Peyer's patch (tissue), 4 donors: ENCODE results near the gene MX1. TPM values are rescaled to one million over a fixed set of nuclear protein-coding genes. Genes with fewer than 3 reads are reported as not detected.

ENCODE experiments used
- DNase-seq, 3 donors: peaks; one replicate each; pipeline ENCODE4 v3.0.0-alpha.2; 2017 to 2019
- H3K27ac ChIP-seq, 4 donors: fragments of 200-600 bp; sonication (generic); one replicate each; pipeline ENCODE4 v1.5.1; 2016 to 2019
- H3K27me3 ChIP-seq, 2 donors: fragments of 200-600 bp; sonication (generic); one replicate each; pipeline ENCODE4 v1.5.1; 2019
- H3K36me3 ChIP-seq, 3 donors: fragments of 200-600 bp; sonication (generic); one replicate each; pipeline ENCODE4 v1.5.1; 2016 to 2019
- H3K4me1 ChIP-seq, 4 donors: fragments of 200-600 bp; sonication (generic); one replicate each; pipeline ENCODE4 v1.5.1; 2016 to 2019
- H3K4me3 ChIP-seq, 4 donors: fragments of 200-600 bp; sonication (generic); 1 replicate in 3 of 4; 2 replicates in 1 of 4; pipeline ENCODE4 v1.5.1; 2016 to 2019; ENCODE audit warnings: mild to moderate bottlenecking in 1 of 4
- H3K9me3 ChIP-seq, 4 donors: fragments of 200-600 bp; sonication (generic); one replicate each; pipeline ENCODE4 v1.5.1; 2016 to 2019; ENCODE audit warnings: mild to moderate bottlenecking in 1 of 4
- POLR2A ChIP-seq, 2 donors: fragments of 450-650 bp; IDR thresholded peaks; one replicate each; pipeline ENCODE4 v1.5.1; 2017; ENCODE audit warnings: antibody characterized with exemption in 2 of 2, mild to moderate bottlenecking in 2 of 2, moderate library complexity in 2 of 2
- total RNA-seq, 4 donors: library from RNA; depleted of rRNA; stranded (reverse); fragments of >200 nt; gene quantifications; one replicate each; pipeline ENCODE4 v1.1.0, GENCODE V29; 2016
- TF ChIP-seq, protein P1 (sequence below), 6 experiments: fragments of 450-650 bp in 4 of 6; fragments of 200-600 bp in 2 of 6; sonication (generic) in 1 of 6; IDR thresholded peaks; one replicate each; pipeline ENCODE4 v1.5.1; 2017 to 2019; ENCODE audit warnings: antibody characterized with exemption in 6 of 6, mild to moderate bottlenecking in 3 of 6, moderate library complexity in 1 of 6

The MX1 gene
- total RNA-seq, 4 donors from 2014 or later: 52.4 to 109 (median 78.9) TPM

DNA sequence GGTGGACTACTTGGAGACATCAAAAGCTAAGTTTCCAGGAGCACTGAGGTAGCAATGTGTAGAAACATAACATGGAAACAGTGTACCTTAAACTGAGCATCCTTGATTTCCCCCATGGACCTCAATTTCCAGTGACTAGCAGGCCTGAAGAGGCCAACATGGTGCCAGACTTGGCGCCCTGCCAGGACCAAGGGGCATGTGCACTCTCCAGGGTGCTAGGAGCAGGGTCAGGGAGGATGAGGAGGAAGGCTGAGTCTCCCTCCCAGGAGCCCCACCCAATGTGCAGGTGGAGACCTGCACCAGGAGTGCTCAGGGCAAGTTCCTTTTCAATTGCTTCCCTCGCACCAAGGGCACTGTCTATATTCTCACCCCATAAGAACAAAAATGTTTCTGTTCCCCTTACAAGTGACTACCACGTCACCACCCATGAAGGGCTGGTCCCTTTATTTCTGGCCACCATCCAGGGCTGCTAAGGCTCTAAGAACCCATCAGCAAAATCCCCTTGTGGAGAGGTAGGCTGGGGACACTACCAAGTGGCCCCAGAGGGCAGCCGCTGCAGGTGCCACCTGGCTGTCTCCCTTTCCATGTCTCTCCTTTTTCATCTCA, 39.2 kb downstream of the MX1 start:
- H3K36me3 ChIP-seq: peaks cover 0 to 56% (median 0%) of the 10 kb centered on the region in 3 donors
- H3K9me3 ChIP-seq: no peaks in the 10 kb centered on the region
- H3K27ac ChIP-seq: no peak overlapping the region
- H3K4me3 ChIP-seq: no peak overlapping the region
- DNase-seq: peak in 2 of 3 donors; percentile 45 to 47
- no peak for TF ChIP-seq POLR2A (IDR thresholded peaks at IDR 0.05)
- TF ChIP-seq, protein P1, sequence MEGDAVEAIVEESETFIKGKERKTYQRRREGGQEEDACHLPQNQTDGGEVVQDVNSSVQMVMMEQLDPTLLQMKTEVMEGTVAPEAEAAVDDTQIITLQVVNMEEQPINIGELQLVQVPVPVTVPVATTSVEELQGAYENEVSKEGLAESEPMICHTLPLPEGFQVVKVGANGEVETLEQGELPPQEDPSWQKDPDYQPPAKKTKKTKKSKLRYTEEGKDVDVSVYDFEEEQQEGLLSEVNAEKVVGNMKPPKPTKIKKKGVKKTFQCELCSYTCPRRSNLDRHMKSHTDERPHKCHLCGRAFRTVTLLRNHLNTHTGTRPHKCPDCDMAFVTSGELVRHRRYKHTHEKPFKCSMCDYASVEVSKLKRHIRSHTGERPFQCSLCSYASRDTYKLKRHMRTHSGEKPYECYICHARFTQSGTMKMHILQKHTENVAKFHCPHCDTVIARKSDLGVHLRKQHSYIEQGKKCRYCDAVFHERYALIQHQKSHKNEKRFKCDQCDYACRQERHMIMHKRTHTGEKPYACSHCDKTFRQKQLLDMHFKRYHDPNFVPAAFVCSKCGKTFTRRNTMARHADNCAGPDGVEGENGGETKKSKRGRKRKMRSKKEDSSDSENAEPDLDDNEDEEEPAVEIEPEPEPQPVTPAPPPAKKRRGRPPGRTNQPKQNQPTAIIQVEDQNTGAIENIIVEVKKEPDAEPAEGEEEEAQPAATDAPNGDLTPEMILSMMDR (IDR thresholded peaks at IDR 0.05): no peak
- no peaks in the 10 kb centered on the region for H3K27me3 ChIP-seq
- no peaks in the 10 kb centered on the region for H3K4me1 ChIP-seq

DNA sequence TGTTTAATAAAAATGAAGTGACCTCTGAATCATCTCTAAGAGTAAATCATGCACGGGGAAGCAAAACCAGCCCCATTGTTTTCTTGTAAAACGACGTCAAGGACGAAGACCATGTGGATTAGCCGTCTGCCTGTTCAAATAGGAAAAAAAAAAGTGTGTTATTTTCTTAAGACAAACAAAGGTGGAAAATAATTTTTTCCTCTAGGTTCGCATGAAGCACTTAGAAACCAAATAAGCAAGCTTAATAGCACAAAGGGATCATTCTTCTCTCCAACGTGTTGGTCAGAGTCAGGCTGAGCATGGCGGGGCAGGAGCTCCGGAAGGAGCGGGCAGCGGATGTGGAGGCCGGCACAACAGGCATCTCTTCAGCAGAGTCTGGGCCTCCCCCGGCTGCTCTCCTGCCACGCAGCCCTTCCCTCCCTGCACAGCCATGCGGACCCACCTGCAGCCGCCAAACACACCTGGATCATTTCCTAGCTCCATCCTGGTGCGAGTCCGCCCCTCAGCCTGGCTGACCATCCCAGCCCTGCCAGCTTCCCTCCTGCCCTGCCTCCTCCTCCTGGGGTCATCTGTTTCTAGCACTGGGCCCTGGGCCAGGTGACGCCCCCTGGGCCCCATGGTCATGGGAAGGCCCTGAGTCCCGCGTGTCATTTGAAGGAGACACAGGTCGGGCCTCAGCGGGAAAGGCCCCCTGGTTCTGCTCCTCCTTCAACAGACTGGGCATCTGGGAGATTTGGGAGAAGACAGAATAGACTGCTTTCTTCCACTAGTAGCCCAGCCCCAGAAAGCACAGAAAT, 40.2 kb downstream of the MX1 start:
- no peak for TF ChIP-seq POLR2A (IDR thresholded peaks at IDR 0.05)
- TF ChIP-seq, protein P1 (IDR thresholded peaks at IDR 0.05): no peak
- no peak overlapping the region for H3K27ac ChIP-seq
- no peak overlapping the region for H3K4me3 ChIP-seq

DNA sequence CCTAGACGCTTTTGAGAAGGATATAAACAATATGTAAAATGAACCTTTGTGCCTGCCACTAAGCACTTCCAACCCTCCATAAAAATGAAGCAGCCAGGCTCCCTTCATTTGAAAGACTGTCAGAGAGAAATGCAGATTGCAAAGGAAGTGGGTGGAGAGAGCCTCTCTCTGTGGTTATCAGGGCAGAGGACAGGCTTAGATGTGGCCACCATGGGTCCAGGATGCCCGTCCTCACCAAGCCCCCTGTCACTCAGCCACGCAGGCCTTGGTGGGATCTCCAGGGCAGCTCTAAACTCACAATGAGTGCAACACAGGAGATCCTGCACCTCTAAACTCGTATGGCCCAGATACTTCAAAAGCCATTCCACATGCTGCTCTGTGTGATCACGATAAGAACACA, 44.0 kb downstream of the MX1 start:
- TF ChIP-seq, protein P1 (IDR thresholded peaks at IDR 0.05): no peak
- TF ChIP-seq POLR2A (IDR thresholded peaks at IDR 0.05): no peak
- Histone ChIP-seq H3K27ac (no peak overlapping the region), H3K27me3 (no peaks in the 10 kb centered on the region), H3K36me3 (peaks cover 0 to 82% (median 0%) of the 10 kb centered on the region in 3 donors), H3K9me3 (no peaks in the 10 kb centered on the region), H3K4me3 (no peak overlapping the region), H3K4me1 (no peaks in the 10 kb centered on the region)
- peak in 1 of 3 donors; percentile 13 for DNase-seq

More for the DNA sequence above, 40.2 kb downstream of the MX1 start:
- Histone ChIP-seq H3K36me3 (peaks cover 0 to 65% (median 0%) of the 10 kb centered on the region in 3 donors), H3K4me1 (no peaks in the 10 kb centered on the region), H3K9me3 (no peaks in the 10 kb centered on the region), H3K27me3 (no peaks in the 10 kb centered on the region)
- peak in 2 of 3 donors; percentile 39 to 44 for DNase-seq

DNA sequence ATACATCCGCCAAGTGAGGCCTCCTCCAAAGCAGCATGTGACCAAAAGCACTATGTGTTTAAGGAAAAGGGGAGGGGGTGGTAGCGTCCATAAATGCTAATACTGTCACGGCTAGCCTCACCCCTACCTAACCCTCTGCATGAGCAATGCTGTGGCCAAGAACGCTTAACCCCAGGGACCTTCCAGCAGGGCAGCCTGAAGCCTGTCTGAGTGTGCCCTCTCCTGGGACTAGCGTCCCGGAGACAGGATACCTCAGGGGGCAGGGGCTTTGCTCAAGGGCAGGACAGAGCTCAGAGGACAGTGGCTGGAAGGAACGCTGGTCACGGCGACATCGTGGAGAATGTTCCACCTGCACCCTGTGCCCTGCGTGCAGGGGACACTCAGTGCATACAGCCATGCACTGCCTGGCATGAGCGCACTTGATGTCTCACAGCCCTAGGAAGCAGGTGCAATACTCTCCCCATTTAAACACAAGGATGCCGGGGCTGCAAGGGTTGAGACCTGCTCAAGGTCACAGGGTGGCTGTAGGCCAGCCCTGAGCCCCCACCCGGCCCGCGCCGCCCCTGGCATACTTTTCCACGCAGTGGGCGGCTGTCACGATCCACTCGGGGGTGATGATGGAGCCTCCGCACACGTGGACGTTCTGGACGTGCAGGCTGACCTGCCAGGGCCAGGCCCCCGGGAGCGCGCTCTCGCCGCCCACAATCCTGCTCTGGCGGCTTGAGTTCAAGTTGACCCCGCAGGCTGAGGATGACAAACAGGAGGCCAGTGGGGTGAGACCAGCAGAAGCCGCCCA, 46.9 kb downstream of the MX1 start:
- H3K4me3 ChIP-seq: no peak overlapping the region
- TF ChIP-seq, protein P1 (IDR thresholded peaks at IDR 0.05): no peak
- TF ChIP-seq POLR2A (IDR thresholded peaks at IDR 0.05): no peak
- no peaks in the 10 kb centered on the region for H3K9me3 ChIP-seq
- DNase-seq: peak in 1 of 3 donors; percentile 18
- peaks cover 0 to 3% (median 0%) of the 10 kb centered on the region in 4 donors for H3K4me1 ChIP-seq
- no peak overlapping the region for H3K27ac ChIP-seq
- peaks cover 0 to 73% (median 0%) of the 10 kb centered on the region in 3 donors for H3K36me3 ChIP-seq
- H3K27me3 ChIP-seq: no peaks in the 10 kb centered on the region

DNA sequence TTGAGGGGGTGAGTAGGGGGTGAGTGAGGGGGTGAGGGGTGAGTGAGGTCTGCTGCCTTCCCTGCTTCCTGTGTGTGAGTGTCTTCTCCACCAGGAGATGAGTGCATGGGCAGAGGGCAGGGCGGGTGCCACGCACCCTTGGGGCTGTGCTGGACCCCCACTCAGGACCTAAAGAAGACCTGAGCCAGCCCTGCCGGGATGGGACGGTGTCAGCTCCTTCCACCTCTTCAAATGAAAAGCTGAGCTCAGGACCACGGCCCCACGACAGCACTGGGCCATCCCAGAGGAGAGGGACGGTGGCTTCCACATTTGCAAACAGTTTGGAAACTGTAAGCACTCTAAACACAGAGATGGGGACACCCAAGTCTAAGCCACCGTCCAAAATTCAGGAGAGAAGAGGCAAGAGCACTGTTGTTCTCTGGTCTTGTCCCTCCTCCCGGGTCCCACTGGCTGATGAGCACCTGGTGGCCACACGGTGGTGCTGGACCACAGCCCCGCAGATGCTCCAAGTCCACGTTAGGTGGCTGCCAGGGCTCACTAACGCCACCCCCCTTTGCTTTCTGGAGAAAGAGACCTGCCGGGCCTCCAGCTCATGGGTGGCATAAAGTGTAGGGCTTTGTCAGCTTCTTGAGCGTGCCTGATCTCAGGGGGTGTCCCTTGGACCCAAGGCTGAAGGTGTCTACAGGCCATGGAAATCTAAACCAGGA, 49.8 kb downstream of the MX1 start:
- peaks cover 0 to 32% (median 4%) of the 10 kb centered on the region in 4 donors for H3K4me1 ChIP-seq
- no peaks in the 10 kb centered on the region for H3K27me3 ChIP-seq
- no peaks in the 10 kb centered on the region for H3K9me3 ChIP-seq
- H3K4me3 ChIP-seq: no peak overlapping the region
- H3K27ac ChIP-seq: no peak overlapping the region
- H3K36me3 ChIP-seq: peaks cover 0 to 72% (median 4%) of the 10 kb centered on the region in 3 donors
- TF ChIP-seq, protein P1 (IDR thresholded peaks at IDR 0.05): no peak
- TF ChIP-seq POLR2A (IDR thresholded peaks at IDR 0.05): no peak
- DNase-seq: peak in 1 of 3 donors; percentile 53
